GM21367 (cell line): ENCODE results near the gene MED27.
A peak's percentile ranks its signal among the peaks of the same experiment; 100 is the strongest.
"Not testable (repeated sequence)": the region's sequence is repeated elsewhere in the genome, so short reads cannot be mapped to it uniquely, and the experiment has no call there.

ENCODE experiments used
- ATAC-seq: cut with Tn5 transposase; IDR thresholded peaks from one replicate; pipeline ENCODE4 v1.9.1; 2021; ENCODE audit not compliant: unreplicated experiment

Gene MED27

GRCh38 chr9:132020820-132021510, 58.7 kb downstream of the MED27 start:
- ATAC-seq, result no peak

GRCh38 chr9:132020272-132020671, 59.4 kb downstream of the MED27 start:
- ATAC-seq, result no peak

GRCh38 chr9:132019702-132020101, 60.0 kb downstream of the MED27 start:
- ATAC-seq, result no peak

GRCh38 chr9:132018957-132019405, 60.7 kb downstream of the MED27 start:
- no peak for ATAC-seq

- ATAC-seq, result no peak
These were observed 63.2 kb downstream of the MED27 start for GRCh38 chr9:132016456-132016855.

GRCh38 chr9:132015866-132016265, 63.8 kb downstream of the MED27 start:
- ATAC-seq, result no peak

GRCh38 chr9:132014218-132014805, 65.4 kb downstream of the MED27 start:
- ATAC-seq, result no peak

GRCh38 chr9:132012704-132013357, 66.8 kb downstream of the MED27 start:
- ATAC-seq, result no peak

- ATAC-seq, result no peak
These were observed 67.8 kb downstream of the MED27 start for GRCh38 chr9:132011896-132012295.

- no peak for ATAC-seq
These were observed 68.4 kb downstream of the MED27 start for GRCh38 chr9:132011309-132011708.

- ATAC-seq, result not testable (repeated sequence)
These were observed 69.5 kb downstream of the MED27 start for GRCh38 chr9:132010201-132010600.

- no peak for ATAC-seq
These were observed 70.5 kb downstream of the MED27 start for GRCh38 chr9:132008855-132009812.

- ATAC-seq, result no peak
These were observed 71.4 kb downstream of the MED27 start for GRCh38 chr9:132008184-132008803.

GRCh38 chr9:132007371-132008025, 72.2 kb downstream of the MED27 start:
- ATAC-seq, result no peak

GRCh38 chr9:132006677-132007370, 72.8 kb downstream of the MED27 start:
- ATAC-seq, result peak; percentile 82

GRCh38 chr9:132005899-132006298, 73.8 kb downstream of the MED27 start:
- no peak for ATAC-seq

- ATAC-seq, result no peak
These were observed 75.3 kb downstream of the MED27 start for GRCh38 chr9:132004323-132004722.

GRCh38 chr9:132003896-132004295, 75.8 kb downstream of the MED27 start:
- no peak for ATAC-seq

- ATAC-seq, result no peak
These were observed 76.4 kb downstream of the MED27 start for GRCh38 chr9:132003319-132003704.
